Measurements from ENCODE around the gene SPATA31C2. TPM values are rescaled to one million over a fixed set of nuclear protein-coding genes. Genes with fewer than 3 reads are reported as not detected.
"Not testable (repeated sequence)": the region's sequence is repeated elsewhere in the genome, so short reads cannot be mapped to it uniquely, and the experiment has no call there.

Gene SPATA31C2
- 0.12 TPM for polyA plus RNA-seq (2012; ENCODE audit: insufficient read depth, insufficient read length, low read depth)

- H3K9me3 ChIP-seq; H3K4me1 ChIP-seq; H3K36me3 ChIP-seq; H3K4me3 ChIP-seq (ENCODE audit: low read depth, low read length); H3K27me3 ChIP-seq; DNase-seq: not testable (repeated sequence)
These were observed at the start of gene SPATA31C2 for GRCh38 chr9:88138375-88138774. TSS of gene SPATA31C2 (minus strand) at chr9:88138475. CDS start at chr9:88138446, 29 bp downstream.

- Histone ChIP-seq H3K4me1 (no peaks in the 10 kb centered on the region), H3K36me3 (no peaks in the 10 kb centered on the region), H3K9me3 (no peaks in the 10 kb centered on the region), H3K4me3 (ENCODE audit: low read depth, low read length) (no peak overlapping the region), H3K27me3 (no peaks in the 10 kb centered on the region)
- no peak for TF ChIP-seq CTCF (IDR thresholded peaks at IDR 0.05; ENCODE audit: low read depth, low read length)
- DNase-seq, result no peak
These were observed 49.4 kb upstream of the SPATA31C2 start for GRCh38 chr9:88187631-88188030.

- no peak for DNase-seq
- H3K9me3 ChIP-seq, result no peaks in the 10 kb centered on the region
- H3K4me3 ChIP-seq (ENCODE audit: low read depth, low read length), result no peak overlapping the region
- no peaks in the 10 kb centered on the region for H3K27me3 ChIP-seq
- no peaks in the 10 kb centered on the region for H3K36me3 ChIP-seq
- TF ChIP-seq CTCF (IDR thresholded peaks at IDR 0.05; ENCODE audit: low read depth, low read length), result no peak
- no peaks in the 10 kb centered on the region for H3K4me1 ChIP-seq
These were observed 48.3 kb upstream of the SPATA31C2 start for GRCh38 chr9:88186495-88187110.

- Histone ChIP-seq H3K9me3 (no peaks in the 10 kb centered on the region), H3K4me1 (no peaks in the 10 kb centered on the region), H3K36me3 (no peaks in the 10 kb centered on the region), H3K27me3 (no peaks in the 10 kb centered on the region), H3K4me3 (ENCODE audit: low read depth, low read length) (no peak overlapping the region)
- peak; percentile 65 for DNase-seq
- TF ChIP-seq CTCF (IDR thresholded peaks at IDR 0.05; ENCODE audit: low read depth, low read length), result no peak
These were observed 46.7 kb upstream of the SPATA31C2 start for GRCh38 chr9:88184976-88185375.

GRCh38 chr9:88183798-88184495 is 45.7 kb upstream of the SPATA31C2 start:
- no peaks in the 10 kb centered on the region for H3K36me3 ChIP-seq
- TF ChIP-seq CTCF (IDR thresholded peaks at IDR 0.05; ENCODE audit: low read depth, low read length), result no peak

GRCh38 chr9:88182501-88182900 is 44.2 kb upstream of the SPATA31C2 start:
- Histone ChIP-seq H3K9me3 (no peaks in the 10 kb centered on the region), H3K4me3 (ENCODE audit: low read depth, low read length) (no peak overlapping the region), H3K27me3 (no peaks in the 10 kb centered on the region), H3K4me1 (no peaks in the 10 kb centered on the region), H3K36me3 (no peaks in the 10 kb centered on the region)
- DNase-seq, result no peak
- TF ChIP-seq CTCF (IDR thresholded peaks at IDR 0.05; ENCODE audit: low read depth, low read length), result no peak

More at GRCh38 chr9:88183798-88184495, 45.7 kb upstream of the SPATA31C2 start:
- H3K9me3 ChIP-seq, result no peaks in the 10 kb centered on the region
- no peak for DNase-seq
- no peaks in the 10 kb centered on the region for H3K27me3 ChIP-seq
- no peak overlapping the region for H3K4me3 ChIP-seq (ENCODE audit: low read depth, low read length)
- H3K4me1 ChIP-seq, result no peaks in the 10 kb centered on the region

All from BE2C (cell line).